Stimulated activated memory B cell treated with anti-CD40 and anti-IgM and Interleukin-4, amounts not matched to agents 10 μg/mL and 1 μg/mL and 100 μg/mL, for 72 hours (primary cell): ENCODE data around the gene PRKAR1B.

ENCODE experiments used
- ATAC-seq: fragments of 150-1000 bp; cut with Tn5 transposase; 2 replicates; pipeline ENCODE4 v1.10.0; 2021
- H3K27ac Mint-ChIP-seq: one replicate; pipeline ENCODE4 v1.8.0; 2022; ENCODE audit warnings: mild to moderate bottlenecking, mixed read lengths
- H3K27me3 Mint-ChIP-seq: one replicate; pipeline ENCODE4 v1.8.0; 2022; ENCODE audit warnings: mixed read lengths
- H3K36me3 Mint-ChIP-seq: one replicate; pipeline ENCODE4 v1.8.0; 2022; ENCODE audit warnings: mixed read lengths
- H3K4me1 Mint-ChIP-seq: one replicate; pipeline ENCODE4 v1.8.0; 2022; ENCODE audit warnings: mixed read lengths
- H3K4me3 Mint-ChIP-seq: one replicate; pipeline ENCODE4 v1.8.0; 2022; ENCODE audit warnings: mild to moderate bottlenecking, moderate library complexity, mixed read lengths
- H3K9me3 Mint-ChIP-seq: one replicate; pipeline ENCODE4 v1.8.0; 2022; ENCODE audit warnings: mixed read lengths

The PRKAR1B gene

DNA sequence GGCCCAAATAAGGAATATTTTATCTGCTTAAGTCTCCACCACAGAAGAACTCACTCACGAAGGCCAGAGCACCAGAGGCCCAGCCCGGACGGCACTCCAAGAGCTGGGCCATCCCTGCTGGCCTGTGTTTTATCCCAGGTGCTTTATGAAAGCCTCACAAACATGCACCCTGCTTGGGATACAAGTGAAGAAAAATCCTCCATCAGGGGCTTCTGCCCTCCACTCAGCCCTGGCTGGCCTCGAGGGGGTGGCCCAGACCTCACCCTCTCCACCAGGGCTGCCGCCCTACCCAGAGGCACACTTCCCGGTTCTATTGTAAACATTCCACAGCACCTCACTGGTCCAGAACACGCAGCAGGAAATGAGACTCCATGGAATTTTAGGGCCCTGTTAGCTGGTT, 20.4 kb downstream of the PRKAR1B start:
- no peak overlapping the region for H3K4me3 Mint-ChIP-seq
- H3K27me3 Mint-ChIP-seq, result no peaks in the 10 kb centered on the region
- H3K4me1 Mint-ChIP-seq, result no peaks in the 10 kb centered on the region
- no peak for ATAC-seq
- peaks cover 59% of the 10 kb centered on the region for H3K36me3 Mint-ChIP-seq
- H3K27ac Mint-ChIP-seq, result no peak overlapping the region
- H3K9me3 Mint-ChIP-seq, result peaks cover 11% of the 10 kb centered on the region

DNA sequence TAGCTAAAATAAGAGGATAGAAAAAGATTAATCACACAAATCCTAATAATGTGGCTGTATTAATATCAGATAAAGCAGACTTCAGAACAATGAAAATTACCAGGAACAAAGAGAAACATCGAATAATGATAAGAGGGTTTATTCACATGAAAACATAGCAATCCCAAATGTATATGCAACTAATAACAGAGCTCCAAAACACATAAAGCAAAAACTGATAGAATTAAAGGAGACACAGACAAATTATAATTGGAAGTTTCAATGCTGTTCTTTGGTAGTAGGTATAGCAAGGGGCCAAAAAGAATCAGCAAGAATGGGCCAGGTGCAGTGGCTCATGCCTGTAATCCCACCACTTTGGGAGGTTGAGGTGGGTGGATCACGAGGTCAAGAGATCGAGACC, 24.0 kb downstream of the PRKAR1B start:
- ATAC-seq, result no peak
- H3K9me3 Mint-ChIP-seq, result peaks cover 15% of the 10 kb centered on the region
- H3K27me3 Mint-ChIP-seq, result no peaks in the 10 kb centered on the region
- no peaks in the 10 kb centered on the region for H3K4me1 Mint-ChIP-seq
- H3K4me3 Mint-ChIP-seq, result no peak overlapping the region
- H3K36me3 Mint-ChIP-seq, result peaks cover 75% of the 10 kb centered on the region
- no peak overlapping the region for H3K27ac Mint-ChIP-seq

- Mint-ChIP-seq H3K4me1 (no peaks in the 10 kb centered on the region), H3K9me3 (peaks cover 15% of the 10 kb centered on the region), H3K27me3 (no peaks in the 10 kb centered on the region), H3K36me3 (peaks cover 74% of the 10 kb centered on the region), H3K4me3 (no peak overlapping the region), H3K27ac (no peak overlapping the region)
- no peak for ATAC-seq
These were observed 25.9 kb downstream of the PRKAR1B start for GRCh38 chr7:701086-701671.

DNA sequence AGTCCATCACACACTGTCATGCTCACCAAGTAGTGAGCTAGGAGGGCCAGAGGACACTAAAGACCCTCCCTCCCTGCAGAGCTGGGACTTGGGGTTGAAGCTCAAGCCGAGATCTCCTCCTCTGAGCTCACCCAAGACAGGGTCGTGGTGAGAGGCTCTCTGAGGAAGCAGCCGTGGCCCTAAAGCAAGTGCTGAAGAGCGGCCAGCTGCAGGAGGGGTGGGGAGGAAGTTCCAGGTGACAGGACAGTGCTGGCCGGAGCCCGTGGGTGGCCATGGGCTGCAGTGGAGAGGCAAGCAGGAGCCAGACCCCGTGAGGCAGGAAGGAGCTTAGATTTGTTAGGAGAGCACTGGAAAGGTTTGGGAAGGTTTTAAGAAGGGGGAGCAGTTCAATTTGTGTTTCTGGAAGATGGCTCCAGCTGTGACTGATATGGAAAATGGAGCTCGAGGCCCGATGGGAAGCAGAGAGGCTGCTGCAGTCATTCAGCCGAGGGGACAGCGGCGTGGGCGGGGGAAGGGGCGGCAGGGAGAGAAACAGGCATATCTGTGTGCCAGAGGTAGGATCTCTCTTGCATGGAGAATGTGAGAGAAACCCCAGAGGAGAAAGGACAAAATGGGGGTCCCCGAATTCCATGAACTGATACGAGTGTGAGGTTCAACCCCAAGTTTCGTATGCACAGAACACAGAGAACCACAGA, 27.5 kb downstream of the PRKAR1B start:
- no peak overlapping the region for H3K27ac Mint-ChIP-seq
- peaks cover 15% of the 10 kb centered on the region for H3K9me3 Mint-ChIP-seq
- no peak for ATAC-seq
- peaks cover 77% of the 10 kb centered on the region for H3K36me3 Mint-ChIP-seq
- no peak overlapping the region for H3K4me3 Mint-ChIP-seq
- no peaks in the 10 kb centered on the region for H3K4me1 Mint-ChIP-seq
- H3K27me3 Mint-ChIP-seq, result no peaks in the 10 kb centered on the region

- no peaks in the 10 kb centered on the region for H3K4me1 Mint-ChIP-seq
- ATAC-seq, result no peak
- peaks cover 15% of the 10 kb centered on the region for H3K9me3 Mint-ChIP-seq
- no peak overlapping the region for H3K4me3 Mint-ChIP-seq
- H3K36me3 Mint-ChIP-seq, result peaks cover 76% of the 10 kb centered on the region
- no peak overlapping the region for H3K27ac Mint-ChIP-seq
- no peaks in the 10 kb centered on the region for H3K27me3 Mint-ChIP-seq
These were observed 28.3 kb downstream of the PRKAR1B start for GRCh38 chr7:698515-699475.

GRCh38 chr7:696812-697551, 30.1 kb downstream of the PRKAR1B start:
- peaks cover 73% of the 10 kb centered on the region for H3K36me3 Mint-ChIP-seq
- no peak for ATAC-seq
- H3K9me3 Mint-ChIP-seq, result peaks cover 7% of the 10 kb centered on the region
- no peaks in the 10 kb centered on the region for H3K27me3 Mint-ChIP-seq
- no peaks in the 10 kb centered on the region for H3K4me1 Mint-ChIP-seq
- H3K27ac Mint-ChIP-seq, result no peak overlapping the region
- no peak overlapping the region for H3K4me3 Mint-ChIP-seq

GRCh38 chr7:696426-696811, 30.7 kb downstream of the PRKAR1B start:
- Mint-ChIP-seq H3K4me1 (no peaks in the 10 kb centered on the region), H3K27me3 (no peaks in the 10 kb centered on the region), H3K4me3 (no peak overlapping the region), H3K36me3 (peaks cover 73% of the 10 kb centered on the region), H3K27ac (no peak overlapping the region), H3K9me3 (peaks cover 6% of the 10 kb centered on the region)
- no peak for ATAC-seq

GRCh38 chr7:693280-693679, 33.8 kb downstream of the PRKAR1B start:
- peaks cover 68% of the 10 kb centered on the region for H3K36me3 Mint-ChIP-seq
- no peak for ATAC-seq
- no peak overlapping the region for H3K27ac Mint-ChIP-seq
- H3K27me3 Mint-ChIP-seq, result no peaks in the 10 kb centered on the region
- H3K4me1 Mint-ChIP-seq, result no peaks in the 10 kb centered on the region
- peaks cover 9% of the 10 kb centered on the region for H3K9me3 Mint-ChIP-seq
- no peak overlapping the region for H3K4me3 Mint-ChIP-seq

- H3K36me3 Mint-ChIP-seq, result peaks cover 73% of the 10 kb centered on the region
- H3K4me1 Mint-ChIP-seq, result no peaks in the 10 kb centered on the region
- no peak overlapping the region for H3K27ac Mint-ChIP-seq
- no peak for ATAC-seq
- peaks cover 16% of the 10 kb centered on the region for H3K9me3 Mint-ChIP-seq
- no peaks in the 10 kb centered on the region for H3K27me3 Mint-ChIP-seq
- H3K4me3 Mint-ChIP-seq, result no peak overlapping the region
These were observed 35.6 kb downstream of the PRKAR1B start for GRCh38 chr7:691361-692045.

- Mint-ChIP-seq H3K27ac (no peak overlapping the region), H3K9me3 (peaks cover 18% of the 10 kb centered on the region), H3K27me3 (no peaks in the 10 kb centered on the region), H3K4me1 (no peaks in the 10 kb centered on the region), H3K4me3 (no peak overlapping the region), H3K36me3 (peaks cover 78% of the 10 kb centered on the region)
- no peak for ATAC-seq
These were observed 36.4 kb downstream of the PRKAR1B start for GRCh38 chr7:690478-691360.

DNA sequence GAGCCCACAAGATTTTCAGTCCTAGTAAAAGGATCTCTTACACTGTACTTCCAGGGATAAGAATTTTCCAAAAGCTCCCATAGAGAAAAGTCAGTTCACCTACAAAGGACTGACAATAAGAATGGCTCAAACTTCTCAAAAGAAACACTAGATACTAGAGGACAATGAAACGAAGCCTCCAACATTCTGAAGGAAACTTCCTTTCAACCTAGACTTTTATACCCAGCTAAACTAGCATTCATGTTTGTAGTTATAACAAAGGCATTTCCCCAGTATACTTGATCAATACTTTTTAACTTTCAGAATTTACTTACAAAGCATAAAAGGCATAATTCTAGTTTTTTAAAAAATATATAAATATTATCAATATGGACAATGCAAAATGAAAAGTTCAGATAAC, 41.5 kb downstream of the PRKAR1B start:
- Mint-ChIP-seq H3K4me3 (no peak overlapping the region), H3K4me1 (no peaks in the 10 kb centered on the region), H3K27ac (no peak overlapping the region), H3K27me3 (no peaks in the 10 kb centered on the region), H3K9me3 (peaks cover 24% of the 10 kb centered on the region), H3K36me3 (peaks cover 69% of the 10 kb centered on the region)
- ATAC-seq, result no peak

DNA sequence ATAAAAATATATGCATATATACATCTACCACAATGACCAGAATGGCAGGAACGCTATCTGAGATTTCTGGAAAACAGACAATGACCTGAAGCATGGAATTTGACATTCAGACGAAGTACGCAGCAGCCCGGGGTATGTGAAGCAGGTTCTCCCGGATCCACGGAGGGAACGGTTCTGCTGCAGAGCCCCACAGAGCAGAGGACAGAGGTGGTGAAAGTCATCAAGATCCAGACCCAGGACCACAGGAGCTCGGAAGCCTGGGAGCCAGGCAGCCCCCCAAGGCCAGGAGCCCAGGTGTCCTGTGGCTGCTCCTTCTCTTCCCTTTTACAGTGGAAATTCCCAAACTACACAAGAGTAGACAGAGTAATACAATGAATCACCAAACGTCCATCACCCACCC, 42.7 kb downstream of the PRKAR1B start:
- Mint-ChIP-seq H3K36me3 (peaks cover 74% of the 10 kb centered on the region), H3K27ac (no peak overlapping the region), H3K4me1 (no peaks in the 10 kb centered on the region), H3K4me3 (no peak overlapping the region), H3K9me3 (peaks cover 24% of the 10 kb centered on the region), H3K27me3 (no peaks in the 10 kb centered on the region)
- no peak for ATAC-seq

GRCh38 chr7:683526-684205, 43.4 kb downstream of the PRKAR1B start:
- Mint-ChIP-seq H3K4me3 (no peak overlapping the region), H3K9me3 (peaks cover 24% of the 10 kb centered on the region), H3K27me3 (no peaks in the 10 kb centered on the region), H3K36me3 (peaks cover 79% of the 10 kb centered on the region), H3K27ac (no peak overlapping the region), H3K4me1 (no peaks in the 10 kb centered on the region)
- ATAC-seq, result no peak
